PC-3 (cell line): ENCODE results near the gene ZDHHC21. TPM values are rescaled to one million over a fixed set of nuclear protein-coding genes. Genes with fewer than 3 reads are reported as not detected.

Source experiments
- ATAC-seq: fragments of 200-7000 bp; cut with Tn5 transposase; 2 replicates; pipeline ENCODE4 v1.9.1; 2020; ENCODE audit warnings: mild to moderate bottlenecking, moderate library complexity
- BruUV-seq: library from RNA; stranded (reverse); fragments of 400-500 nt; replicated peaks from 2 replicates; lab custom pipeline; 2021; lab: Mats Ljungman, UMichigan
- CTCF ChIA-PET: fragments of 300-600 bp; sonication (Branson Sonifier 250); formaldehyde crosslinking; loops from one replicate; lab custom pipeline; 2022; ENCODE audit warnings: antibody characterized with exemption; lab: Charles Lee
- POLR2A ChIA-PET: fragments of 300-600 bp; sonication (Branson Sonifier 250); formaldehyde crosslinking; loops from one replicate; lab custom pipeline; 2022; ENCODE audit warnings: antibody characterized with exemption; ENCODE audit not compliant: unreplicated experiment; lab: Charles Lee
- DNase-seq: peaks from one replicate; pipeline ENCODE4 v3.0.0-alpha.2; 2015
- H2AFZ ChIP-seq: fragments of 300-600 bp; sonication (generic); 2 replicates; pipeline ENCODE4 v1.6.0; 2016; ENCODE audit warnings: antibody characterized with exemption, low read length
- H3F3A ChIP-seq: fragments of 300-600 bp; sonication (generic); one replicate; pipeline ENCODE4 v1.6.0; 2017; ENCODE audit warnings: antibody characterized with exemption, low read length, control low read depth, mild to moderate bottlenecking; ENCODE audit not compliant: unreplicated experiment
- H3K27ac ChIP-seq: fragments of 300-600 bp; sonication (generic); 2 replicates; pipeline ENCODE4 v1.5.1; 2016; ENCODE audit warnings: mild to moderate bottlenecking, low read length
- H3K27me3 ChIP-seq: fragments of 300-600 bp; sonication (generic); 2 replicates; pipeline ENCODE4 v1.6.1; 2016; ENCODE audit warnings: low read length, mixed read lengths
- H3K36me3 ChIP-seq: fragments of 300-600 bp; sonication (generic); 2 replicates; pipeline ENCODE4 v1.6.1; 2016; ENCODE audit warnings: low read depth, mixed run types, low read length, mixed read lengths
- H3K4me1 ChIP-seq: fragments of 300-600 bp; sonication (generic); 2 replicates; pipeline ENCODE4 v1.5.1; 2016; ENCODE audit warnings: low read length; ENCODE audit not compliant: insufficient read depth
- H3K4me2 ChIP-seq: fragments of 300-600 bp; sonication (generic); 2 replicates; pipeline ENCODE4 v1.6.0; 2016; ENCODE audit warnings: low read length
- H3K4me3 ChIP-seq: fragments of 300-600 bp; sonication (generic); 2 replicates; pipeline ENCODE4 v1.5.1; 2016; ENCODE audit warnings: mild to moderate bottlenecking, low read length, mixed read lengths
- H3K79me2 ChIP-seq: fragments of 300-600 bp; sonication (generic); 2 replicates; pipeline ENCODE4 v1.6.1; 2017; ENCODE audit warnings: low read length, mixed read lengths
- H3K9ac ChIP-seq: fragments of 300-600 bp; sonication (generic); 2 replicates; pipeline ENCODE4 v1.6.0; 2016; ENCODE audit warnings: mild to moderate bottlenecking, low read length
- H3K9me2 ChIP-seq: fragments of 300-600 bp; sonication (generic); replicated peaks from 2 replicates; pipeline ENCODE4 v1.6.1; 2016; ENCODE audit warnings: mixed run types, low read length, mixed read lengths
- H3K9me3 ChIP-seq: fragments of 300-600 bp; sonication (generic); 2 replicates; pipeline ENCODE4 v1.6.1; 2016; ENCODE audit warnings: low read length, mixed read lengths
- H4K20me1 ChIP-seq: fragments of 300-600 bp; sonication (generic); 2 replicates; pipeline ENCODE4 v1.6.1; 2016; ENCODE audit warnings: low read length, mixed read lengths
- CTCF ChIP-seq: fragments of 300-600 bp; sonication (generic); conservative IDR thresholded peaks from 2 replicates; pipeline ENCODE4 v1.5.1; 2017; ENCODE audit warnings: antibody characterized with exemption, low read depth, mild to moderate bottlenecking, low read length
- EZH2 ChIP-seq: fragments of 300-600 bp; sonication (generic); IDR thresholded peaks from one replicate; pipeline ENCODE4 v1.6.1; 2017; ENCODE audit warnings: antibody characterized with exemption, mild to moderate bottlenecking, low read length; ENCODE audit not compliant: unreplicated experiment
- EZH2phosphoT487 ChIP-seq: fragments of 300-600 bp; sonication (generic); IDR thresholded peaks from 2 replicates; pipeline ENCODE4 v1.6.1; 2018; ENCODE audit warnings: mild to moderate bottlenecking, antibody characterized with exemption, low read length, borderline replicate concordance
- intact Hi-C: fragments of 100-400 bp; cut with micrococcal nuclease; formaldehyde crosslinking; loops from 2 replicates; pipeline ENCODE4 v1.9.0; 2023
- total RNA-seq: library from RNA; depleted of rRNA; stranded (reverse); fragments of >200 nt; gene quantifications from 2 replicates; pipeline ENCODE4 v1.2.3, GENCODE V29; 2014

ZDHHC21 gene
- total RNA-seq, 1 experiment from 2014 or later, result 6.2 TPM

- Histone ChIP-seq H3K27ac (no peak overlapping the region), H4K20me1 (no peaks in the 10 kb centered on the region), H3K4me2 (no peak overlapping the region), H3K4me3 (no peak overlapping the region), H3K4me1 (peaks cover 23% of the 10 kb centered on the region), H2AFZ (no peak overlapping the region), H3K9ac (no peak overlapping the region), H3K36me3 (no peaks in the 10 kb centered on the region), H3F3A (no peaks in the 10 kb centered on the region), H3K9me2 (no peaks in the 10 kb centered on the region), H3K79me2 (no peaks in the 10 kb centered on the region), H3K9me3 (no peaks in the 10 kb centered on the region), H3K27me3 (no peaks in the 10 kb centered on the region)
- BruUV-seq, result no TSS peak
- no peak for DNase-seq
- POLR2A ChIA-PET, result no interaction called here
- ATAC-seq, result no peak
- no peak for TF ChIP-seq EZH2phosphoT487
- no peak for TF ChIP-seq CTCF
- TF ChIP-seq EZH2, result no peak
- intact Hi-C loops, result no loop called here
- CTCF ChIA-PET, result no interaction called here
Measured at GRCh38 chr9:14715102-14715501, 21.9 kb upstream of the ZDHHC21 start.

- Histone ChIP-seq H3K9me2 (no peaks in the 10 kb centered on the region), H3K4me2 (peak overlapping the region; percentile 55), H4K20me1 (no peaks in the 10 kb centered on the region), H3K27ac (0 out of 2 replicates have a peak overlapping the region, but pooled peaks have one; percentile 12), H3K4me1 (peaks cover 23% of the 10 kb centered on the region), H3K79me2 (no peaks in the 10 kb centered on the region), H3K9me3 (no peaks in the 10 kb centered on the region), H3K9ac (no peak overlapping the region), H3K4me3 (no peak overlapping the region), H3K36me3 (no peaks in the 10 kb centered on the region), H3F3A (no peaks in the 10 kb centered on the region), H2AFZ (0 out of 2 replicates have a peak overlapping the region, but pooled peaks have one; percentile 37), H3K27me3 (no peaks in the 10 kb centered on the region)
- peak; percentile 42; the same call in 1 of the 2 replicates for ATAC-seq
- DNase-seq, result peak; percentile 76
- ChIA-PET POLR2A (no interaction called here), CTCF (no interaction called here)
- intact Hi-C loops, result no loop called here
- TF ChIP-seq EZH2 (no peak), CTCF (no peak), EZH2phosphoT487 (no peak)
- BruUV-seq, result no TSS peak
Measured at GRCh38 chr9:14713187-14713767, 20.0 kb upstream of the ZDHHC21 start.

GRCh38 chr9:14710804-14711203, 17.6 kb upstream of the ZDHHC21 start:
- ChIA-PET CTCF (no interaction called here), POLR2A (no interaction called here)
- peak; percentile 87 for ATAC-seq
- TF ChIP-seq EZH2phosphoT487 (no peak), EZH2 (no peak)
- Histone ChIP-seq H3K4me1 (peaks cover 23% of the 10 kb centered on the region), H3K79me2 (no peaks in the 10 kb centered on the region), H3K9ac (no peak overlapping the region), H3K4me3 (no peak overlapping the region), H3K36me3 (no peaks in the 10 kb centered on the region), H3K4me2 (peak overlapping the region; percentile 37; the same call in 1 of the 2 replicates), H3K9me3 (0 out of 2 replicates have a peak, but pooled peaks cover 3% of the 10 kb centered on the region), H3K9me2 (no peaks in the 10 kb centered on the region), H2AFZ (no peak overlapping the region), H3F3A (no peaks in the 10 kb centered on the region), H4K20me1 (no peaks in the 10 kb centered on the region), H3K27ac (no peak overlapping the region), H3K27me3 (no peaks in the 10 kb centered on the region)
- intact Hi-C loops, result no loop called here
- no TSS peak for BruUV-seq
- peak; percentile 64 for DNase-seq
